ENCODE data around the gene CAMTA1.

DNA sequence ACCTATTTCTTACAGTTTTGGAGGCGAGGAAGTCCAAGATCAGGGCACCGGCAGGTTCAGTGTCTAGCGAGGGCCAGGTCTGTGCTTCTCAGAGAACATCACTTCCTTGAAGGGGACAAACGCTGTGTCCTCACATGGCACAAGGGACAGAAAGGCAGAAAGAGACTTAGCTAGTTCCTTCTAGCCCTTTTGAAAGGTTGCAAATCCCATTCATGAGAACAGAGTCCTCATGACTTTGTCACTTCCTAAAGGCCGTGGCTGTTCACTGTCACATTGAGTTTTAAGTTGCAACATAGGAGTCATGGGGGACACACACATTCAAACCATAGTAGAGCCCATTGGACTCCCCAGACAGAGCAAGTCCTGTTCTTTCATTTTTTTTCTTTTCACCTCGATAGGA is 1026.2 kb downstream of the CAMTA1 start:
- no peak for TF ChIP-seq EZH2 (IDR thresholded peaks at IDR 0.05; ENCODE audit: low read length)
- TF ChIP-seq, protein P1, sequence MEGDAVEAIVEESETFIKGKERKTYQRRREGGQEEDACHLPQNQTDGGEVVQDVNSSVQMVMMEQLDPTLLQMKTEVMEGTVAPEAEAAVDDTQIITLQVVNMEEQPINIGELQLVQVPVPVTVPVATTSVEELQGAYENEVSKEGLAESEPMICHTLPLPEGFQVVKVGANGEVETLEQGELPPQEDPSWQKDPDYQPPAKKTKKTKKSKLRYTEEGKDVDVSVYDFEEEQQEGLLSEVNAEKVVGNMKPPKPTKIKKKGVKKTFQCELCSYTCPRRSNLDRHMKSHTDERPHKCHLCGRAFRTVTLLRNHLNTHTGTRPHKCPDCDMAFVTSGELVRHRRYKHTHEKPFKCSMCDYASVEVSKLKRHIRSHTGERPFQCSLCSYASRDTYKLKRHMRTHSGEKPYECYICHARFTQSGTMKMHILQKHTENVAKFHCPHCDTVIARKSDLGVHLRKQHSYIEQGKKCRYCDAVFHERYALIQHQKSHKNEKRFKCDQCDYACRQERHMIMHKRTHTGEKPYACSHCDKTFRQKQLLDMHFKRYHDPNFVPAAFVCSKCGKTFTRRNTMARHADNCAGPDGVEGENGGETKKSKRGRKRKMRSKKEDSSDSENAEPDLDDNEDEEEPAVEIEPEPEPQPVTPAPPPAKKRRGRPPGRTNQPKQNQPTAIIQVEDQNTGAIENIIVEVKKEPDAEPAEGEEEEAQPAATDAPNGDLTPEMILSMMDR (optimal IDR thresholded peaks at IDR 0.05 in 1 of 3, IDR thresholded peaks at IDR 0.05 in 1 of 3, conservative IDR thresholded peaks at IDR 0.05 in 1 of 3; ENCODE audit: extremely low read depth in 1 of 3, insufficient read depth in 2 of 3, low read length in 3 of 3), result no peak

Measured in keratinocyte (primary cell).